Activated T-cell treated with anti-CD3 and anti-CD28 coated beads, Interleukin-2, amount 50 U/mL, for 4 hours (primary cell): ENCODE measurements around the gene ASB2. TPM values are rescaled to one million over a fixed set of nuclear protein-coding genes. Genes with fewer than 3 reads are reported as not detected.
A peak's percentile ranks its signal among the peaks of the same experiment; 100 is the strongest.

Experiments used
- ATAC-seq, 2 donors: fragments of 200-7000 bp; cut with Tn5 transposase; one replicate each; pipeline ENCODE4 v1.10.0; 2021
- DNase-seq: peaks from one replicate; pipeline ENCODE4 v3.0.0-alpha.2; 2020
- H3K27me3 Mint-ChIP-seq: one replicate; pipeline ENCODE4 v1.8.0; 2021; ENCODE audit warnings: low read depth, mixed read lengths
- H3K36me3 Mint-ChIP-seq: one replicate; pipeline ENCODE4 v1.8.0; 2022; ENCODE audit warnings: mixed read lengths; ENCODE audit not compliant: insufficient read depth
- H3K4me1 Mint-ChIP-seq: one replicate; pipeline ENCODE4 v1.8.0; 2021; ENCODE audit warnings: low read depth, mixed read lengths
- H3K4me3 Mint-ChIP-seq: one replicate; pipeline ENCODE4 v1.8.0; 2021; ENCODE audit warnings: mild to moderate bottlenecking, moderate library complexity, mixed read lengths
- H3K9me3 Mint-ChIP-seq: one replicate; pipeline ENCODE4 v1.8.0; 2021; ENCODE audit warnings: mixed read lengths
- total RNA-seq, 3 donors: library from RNA; stranded (reverse); gene quantifications; one replicate each; pipeline ENCODE4 v1.2.1, GENCODE V29; 2021

Gene ASB2
- total RNA-seq, 3 donors from 2014 or later, result 8.2 to 9.9 (median 9.8) TPM

DNA sequence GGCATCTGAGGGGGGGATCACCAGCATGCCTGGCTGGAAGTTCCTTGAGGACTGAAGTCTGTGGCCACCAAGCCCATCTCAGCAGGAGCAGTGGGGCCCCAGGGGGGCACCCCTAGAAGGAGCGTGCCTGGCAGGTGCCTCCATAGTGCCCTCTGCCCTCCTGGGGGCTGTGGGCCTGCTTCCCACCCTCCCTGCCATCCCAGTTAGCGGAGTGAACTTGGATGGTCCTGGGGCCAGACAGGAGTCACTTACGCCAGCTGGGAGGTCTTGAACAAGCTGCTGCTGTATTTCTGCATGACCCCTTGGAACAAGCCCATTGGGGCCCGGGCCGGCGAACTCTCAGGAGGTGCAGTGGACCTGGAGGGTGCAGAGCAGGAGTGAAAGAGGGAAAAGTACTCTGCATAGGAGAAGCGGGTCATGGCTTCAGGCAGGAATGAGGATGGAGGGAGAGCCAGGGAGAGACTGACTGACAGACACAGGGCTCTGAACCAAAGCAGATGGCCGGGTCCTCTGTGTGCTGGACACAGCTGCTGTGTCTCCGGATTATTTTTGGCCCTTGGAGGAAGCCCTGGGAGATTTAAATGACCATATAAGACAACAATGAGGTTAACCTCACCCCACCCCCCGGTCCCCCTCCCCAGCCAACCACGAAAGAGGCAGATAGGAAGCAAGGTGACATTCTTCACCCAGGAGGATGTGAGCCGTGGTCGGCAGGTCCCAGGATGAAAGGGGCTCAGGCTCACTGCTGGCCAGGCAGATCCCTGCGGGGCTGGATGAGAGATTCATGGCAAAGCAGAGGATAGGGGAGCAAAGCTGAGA, 19.6 kb downstream of the ASB2 start:
- H3K9me3 Mint-ChIP-seq, result no peaks in the 10 kb centered on the region
- H3K4me3 Mint-ChIP-seq, result no peak overlapping the region
- no peak for ATAC-seq
- no peak for DNase-seq
- H3K27me3 Mint-ChIP-seq, result no peaks in the 10 kb centered on the region
- peaks cover 88% of the 10 kb centered on the region for H3K4me1 Mint-ChIP-seq
- no peaks in the 10 kb centered on the region for H3K36me3 Mint-ChIP-seq

DNA sequence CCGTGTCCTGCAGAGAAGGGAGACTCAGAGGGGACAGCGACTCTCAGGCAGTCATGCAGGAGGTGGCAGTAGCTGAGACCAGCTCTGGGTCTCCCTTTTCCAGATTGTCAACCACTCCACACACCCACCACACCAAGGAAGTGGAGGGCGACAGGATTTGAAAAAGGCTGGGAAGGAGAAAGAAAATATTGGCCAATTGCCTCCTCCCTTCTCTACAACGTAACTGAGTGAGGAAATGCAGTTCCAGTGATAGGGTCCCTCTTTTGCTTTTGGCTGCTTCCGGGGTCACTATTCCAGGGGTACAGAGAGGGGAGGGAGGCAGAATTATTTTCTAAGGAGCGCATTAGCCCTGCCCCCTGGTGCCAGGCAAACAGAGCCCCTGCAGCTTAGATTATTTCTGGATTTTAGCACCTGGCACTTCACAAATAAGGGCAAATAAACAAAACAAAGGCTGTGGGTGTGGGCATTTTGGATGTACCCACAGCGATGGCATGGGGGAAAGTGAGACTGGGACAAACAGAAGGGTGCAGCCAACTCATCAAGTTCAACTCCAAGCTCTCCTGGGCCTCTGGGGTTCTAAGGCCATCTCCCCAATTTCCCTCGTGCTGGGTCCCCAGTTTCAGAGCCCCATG, 20.4 kb downstream of the ASB2 start:
- ATAC-seq, result no peak
- Mint-ChIP-seq H3K9me3 (no peaks in the 10 kb centered on the region), H3K27me3 (no peaks in the 10 kb centered on the region), H3K4me1 (peaks cover 86% of the 10 kb centered on the region), H3K36me3 (no peaks in the 10 kb centered on the region), H3K4me3 (peak overlapping the region; percentile 73)
- no peak for DNase-seq

DNA sequence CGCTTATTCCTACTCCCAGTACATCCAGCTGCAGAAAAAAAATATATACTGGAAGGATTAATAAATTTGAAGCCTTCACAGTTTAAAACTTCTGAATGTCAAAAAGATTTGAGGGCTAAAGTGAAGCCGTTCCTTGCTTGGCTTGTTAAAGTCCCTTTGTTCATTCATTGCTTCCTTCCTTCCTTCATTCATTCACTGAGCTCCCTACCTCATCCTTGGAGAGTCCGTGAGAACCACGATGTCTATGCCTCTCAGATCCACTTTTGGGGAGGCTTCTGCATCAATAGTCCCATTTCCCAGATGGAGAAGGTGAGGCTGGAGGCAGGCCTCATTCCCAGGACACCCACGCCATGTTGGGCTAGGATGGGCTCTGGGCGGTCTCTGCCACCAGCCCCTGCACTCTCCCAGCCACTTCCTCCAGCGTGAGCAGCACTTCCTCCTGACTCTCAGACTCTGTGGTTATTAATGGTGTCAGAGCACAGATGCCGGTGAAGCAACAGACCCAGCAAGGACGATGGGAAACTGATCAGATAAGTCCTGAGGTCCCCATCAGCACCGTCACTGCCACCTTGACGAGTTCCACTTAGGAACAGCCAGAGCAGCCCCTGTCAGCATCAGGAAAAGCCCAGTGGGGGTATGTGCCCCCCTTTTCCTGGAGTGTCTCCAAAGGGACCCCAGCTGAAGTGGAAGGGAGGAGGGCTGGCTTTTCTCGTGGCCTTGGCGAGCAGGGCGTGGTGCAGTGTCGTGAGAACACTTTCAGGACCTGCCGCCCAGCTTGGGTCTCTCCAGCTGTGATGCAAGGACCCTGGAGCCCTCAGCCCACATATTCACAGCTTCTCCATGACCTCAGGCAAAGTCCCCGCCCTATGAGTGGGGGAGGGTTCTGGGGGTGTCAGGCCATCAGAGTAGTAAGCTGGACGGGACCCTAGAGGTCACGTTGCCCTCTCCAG, 21.2 kb downstream of the ASB2 start:
- Mint-ChIP-seq H3K4me1 (peaks cover 80% of the 10 kb centered on the region), H3K27me3 (no peaks in the 10 kb centered on the region), H3K9me3 (no peaks in the 10 kb centered on the region), H3K4me3 (peak overlapping the region; percentile 73), H3K36me3 (no peaks in the 10 kb centered on the region)
- peak in 1 of 2 donors; percentile 3 for ATAC-seq
- DNase-seq, result no peak

DNA sequence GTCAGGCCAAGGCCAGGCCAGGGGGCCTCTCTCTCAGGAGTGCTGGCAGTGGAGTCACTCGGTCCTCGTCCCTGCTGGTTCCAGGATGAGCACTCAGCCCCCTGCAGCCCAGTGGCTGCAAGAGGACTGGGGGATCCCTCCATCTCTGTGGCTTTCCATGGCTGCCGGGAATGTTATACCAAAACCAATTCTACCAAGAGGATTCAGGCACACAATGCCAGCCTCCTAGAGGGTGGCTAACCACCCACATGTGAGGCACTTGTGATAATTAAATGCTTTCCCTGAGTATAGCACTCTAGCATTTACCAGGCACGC, 21.9 kb downstream of the ASB2 start:
- ATAC-seq, result no peak
- no peaks in the 10 kb centered on the region for H3K27me3 Mint-ChIP-seq
- H3K4me3 Mint-ChIP-seq, result peak overlapping the region; percentile 73
- no peak for DNase-seq
- peaks cover 2% of the 10 kb centered on the region for H3K36me3 Mint-ChIP-seq
- peaks cover 73% of the 10 kb centered on the region for H3K4me1 Mint-ChIP-seq
- no peaks in the 10 kb centered on the region for H3K9me3 Mint-ChIP-seq

DNA sequence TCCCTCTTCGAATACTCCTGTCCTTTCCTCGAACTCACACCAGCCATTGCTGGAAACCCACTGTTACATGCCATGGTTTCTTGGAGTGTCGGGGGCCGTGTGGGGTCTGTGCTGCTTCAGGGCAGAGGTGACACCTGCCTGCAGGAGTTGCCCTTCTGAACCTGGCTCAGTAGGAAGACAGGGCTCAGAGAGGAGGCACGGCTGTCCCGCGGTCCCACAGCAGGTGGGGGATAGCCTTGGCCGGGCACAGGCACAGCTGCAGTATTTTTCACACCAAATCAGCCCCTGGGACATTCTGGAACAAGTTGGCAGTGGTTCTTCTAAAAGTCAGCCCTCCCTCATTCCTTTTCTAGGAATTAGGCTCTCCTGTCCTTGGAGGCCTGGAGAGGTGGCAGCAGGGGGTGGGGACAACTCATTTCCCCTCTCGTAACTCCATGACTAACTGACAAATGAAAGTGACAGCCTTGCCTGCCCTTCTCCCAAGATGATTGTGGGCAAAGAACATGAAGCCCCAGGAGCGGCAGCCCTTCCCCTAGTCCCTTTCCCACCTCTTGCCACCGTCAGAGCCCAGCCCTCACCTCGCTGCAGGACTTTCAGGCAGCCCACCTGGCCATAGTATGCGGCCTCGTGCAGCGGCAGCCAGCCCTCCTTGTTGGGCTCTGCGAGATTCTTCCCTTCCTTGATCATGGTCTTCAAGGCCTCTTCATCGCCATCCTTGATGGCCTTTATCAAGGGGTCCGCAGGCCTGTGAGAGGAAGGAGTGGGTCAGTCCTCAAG, 22.4 kb downstream of the ASB2 start:
- H3K9me3 Mint-ChIP-seq, result no peaks in the 10 kb centered on the region
- H3K4me1 Mint-ChIP-seq, result peaks cover 67% of the 10 kb centered on the region
- ATAC-seq, result no peak
- peaks cover 2% of the 10 kb centered on the region for H3K36me3 Mint-ChIP-seq
- H3K27me3 Mint-ChIP-seq, result no peaks in the 10 kb centered on the region
- no peak for DNase-seq
- H3K4me3 Mint-ChIP-seq, result peak overlapping the region; percentile 73

DNA sequence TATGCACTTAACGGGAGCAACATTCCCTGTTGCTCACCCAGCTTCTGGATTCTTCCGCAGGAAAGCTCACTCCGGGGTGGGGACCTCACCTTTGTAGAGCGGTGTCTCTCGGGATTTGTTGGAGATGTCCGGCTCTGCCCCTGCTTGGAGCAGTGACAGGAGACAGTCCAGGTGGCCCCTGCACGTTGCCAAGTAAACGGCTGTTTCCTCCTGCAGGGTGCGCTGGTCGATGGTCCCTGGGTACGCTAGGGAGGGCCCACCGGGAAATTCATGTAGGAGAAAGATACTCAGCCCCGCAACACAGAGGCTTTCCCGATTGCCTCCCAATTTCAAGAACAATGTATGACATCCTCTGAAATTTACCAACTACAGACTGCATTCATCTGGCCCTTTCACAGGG, 23.1 kb downstream of the ASB2 start:
- DNase-seq, result no peak
- no peak for ATAC-seq
- Mint-ChIP-seq H3K27me3 (no peaks in the 10 kb centered on the region), H3K9me3 (no peaks in the 10 kb centered on the region), H3K4me3 (peak overlapping the region; percentile 73), H3K4me1 (peaks cover 60% of the 10 kb centered on the region), H3K36me3 (peaks cover 2% of the 10 kb centered on the region)

DNA sequence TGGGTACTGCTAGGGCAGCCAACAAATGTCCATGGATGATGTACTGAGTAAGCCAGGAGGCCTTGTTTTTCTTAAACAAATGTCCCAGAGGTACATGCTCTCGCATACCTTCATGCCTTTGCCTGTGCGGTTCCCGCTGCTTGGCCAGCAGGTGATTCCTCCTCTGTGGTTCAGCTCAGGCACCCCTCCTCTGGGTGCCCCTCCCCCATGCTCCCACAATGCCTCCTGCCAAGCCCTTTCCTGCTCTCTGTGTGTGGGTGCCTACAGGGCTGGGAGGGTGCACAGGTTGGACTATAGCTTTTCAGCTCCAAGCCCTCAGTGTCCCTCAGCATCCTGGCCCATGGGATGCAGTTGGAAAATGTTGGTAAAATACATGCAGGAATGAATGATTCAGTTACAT, 23.5 kb downstream of the ASB2 start:
- DNase-seq (no peak), ATAC-seq (no peak)
- Mint-ChIP-seq H3K4me1 (peaks cover 56% of the 10 kb centered on the region), H3K4me3 (no peak overlapping the region), H3K36me3 (peaks cover 2% of the 10 kb centered on the region), H3K9me3 (no peaks in the 10 kb centered on the region), H3K27me3 (no peaks in the 10 kb centered on the region)

DNA sequence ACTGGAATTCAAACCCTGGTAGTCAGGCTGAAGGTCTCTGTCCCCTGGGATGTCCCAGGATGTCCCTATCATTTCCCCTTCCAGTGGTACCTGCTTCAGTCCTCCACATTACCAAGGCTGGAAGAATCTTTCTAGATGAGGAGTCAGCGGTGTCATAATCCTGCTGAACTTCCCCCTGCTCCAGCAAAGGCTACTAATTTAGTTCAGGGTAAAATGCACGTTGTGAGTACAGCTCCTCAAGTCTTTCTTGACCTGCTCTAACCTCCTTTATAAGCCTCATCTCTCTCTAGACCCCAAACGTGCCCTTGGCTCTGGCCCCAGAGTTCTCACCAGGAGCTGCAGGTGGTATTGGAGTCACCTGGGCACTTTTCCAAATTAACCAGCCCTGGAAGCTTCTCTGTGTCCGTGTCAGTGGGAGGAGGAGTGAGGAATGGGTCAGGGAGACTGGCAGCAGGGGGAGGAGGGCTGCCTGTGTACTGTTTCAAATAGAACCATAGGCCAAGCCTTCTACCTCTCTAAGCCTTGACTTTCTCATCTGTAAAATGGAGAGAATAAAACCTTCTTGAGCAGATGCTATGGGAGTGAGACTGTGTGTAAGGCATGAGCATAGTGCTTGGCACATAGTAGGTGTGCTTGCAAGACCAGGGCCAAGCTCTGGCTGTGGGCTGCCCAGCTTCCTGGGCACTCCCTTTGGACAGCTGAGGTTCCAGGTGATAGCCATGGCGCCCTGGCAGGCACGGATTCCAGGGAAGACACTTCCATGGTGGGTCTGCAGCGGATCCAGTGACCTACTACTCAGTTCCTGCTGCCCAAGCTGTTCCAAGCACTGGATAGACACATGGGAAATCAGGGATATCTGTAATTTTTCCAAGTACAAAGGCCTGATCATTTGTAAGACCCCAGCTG, 24.5 kb downstream of the ASB2 start:
- Mint-ChIP-seq H3K27me3 (no peaks in the 10 kb centered on the region), H3K4me1 (peaks cover 47% of the 10 kb centered on the region), H3K36me3 (peaks cover 2% of the 10 kb centered on the region), H3K4me3 (no peak overlapping the region), H3K9me3 (no peaks in the 10 kb centered on the region)
- ATAC-seq (no peak), DNase-seq (no peak)

DNA sequence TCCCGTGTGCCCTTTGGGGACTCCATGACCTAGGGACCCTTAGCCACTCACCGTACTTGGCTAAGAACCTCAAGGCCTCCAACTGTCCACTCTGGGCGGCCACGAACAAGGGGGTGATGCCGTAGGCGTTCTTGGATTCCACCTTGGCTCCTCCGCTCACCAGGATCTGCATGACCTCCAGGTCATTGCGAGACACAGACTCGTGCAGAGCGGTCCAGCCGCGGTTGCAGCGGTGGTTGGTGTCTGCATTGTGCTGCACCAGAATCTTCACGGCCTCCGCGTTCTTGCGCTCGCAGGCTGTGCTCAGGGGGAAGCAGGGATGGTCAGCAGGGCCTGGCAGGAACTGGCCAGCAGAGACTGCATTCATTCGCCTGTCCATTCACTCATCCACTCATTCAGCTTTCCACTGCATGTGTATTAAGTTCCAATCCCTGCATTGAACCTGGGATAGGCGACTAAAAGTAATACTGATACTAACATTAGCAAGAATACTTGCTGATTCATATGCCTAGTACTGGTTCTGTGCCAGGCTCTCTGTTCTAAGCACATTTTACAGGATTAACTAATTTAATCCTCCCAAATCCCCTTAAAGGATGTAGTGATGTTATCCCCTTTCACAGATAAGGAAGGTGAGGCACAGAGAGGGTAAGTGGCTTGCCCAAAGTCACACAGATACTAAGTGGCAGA, 25.3 kb downstream of the ASB2 start:
- Mint-ChIP-seq H3K36me3 (peaks cover 2% of the 10 kb centered on the region), H3K4me3 (no peak overlapping the region), H3K9me3 (no peaks in the 10 kb centered on the region), H3K4me1 (peaks cover 39% of the 10 kb centered on the region), H3K27me3 (no peaks in the 10 kb centered on the region)
- DNase-seq (no peak), ATAC-seq (peak; percentile 23 to 46)

DNA sequence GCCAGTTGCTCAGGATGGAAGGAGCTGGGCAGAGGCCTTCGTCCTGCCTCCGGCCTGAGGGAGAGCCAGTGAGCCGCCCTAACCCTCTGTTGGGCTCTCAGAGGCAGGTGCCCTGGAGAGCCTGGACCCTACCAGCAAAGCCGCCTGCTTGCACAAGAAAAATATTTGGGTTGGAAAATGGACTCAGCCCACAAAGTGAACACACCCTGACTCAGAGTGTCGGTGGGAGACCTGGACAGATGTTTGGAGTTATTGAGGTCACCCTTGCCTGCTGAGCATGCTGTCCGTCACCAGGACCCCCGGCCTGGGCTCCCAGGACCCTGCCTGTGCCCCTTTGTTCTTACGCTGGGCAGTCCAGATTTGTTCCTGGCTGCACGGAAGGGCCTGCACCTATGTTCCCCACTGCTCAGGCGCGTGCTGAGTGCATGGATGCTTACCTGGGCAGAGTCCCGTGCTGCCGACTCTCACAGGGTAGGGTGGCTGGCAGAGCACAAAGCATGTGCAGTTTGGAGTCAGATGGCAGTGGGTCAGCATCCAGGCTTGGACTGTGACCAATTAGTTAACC, 26.8 kb downstream of the ASB2 start:
- ATAC-seq, result no peak
- peaks cover 24% of the 10 kb centered on the region for H3K4me1 Mint-ChIP-seq
- H3K36me3 Mint-ChIP-seq, result peaks cover 2% of the 10 kb centered on the region
- H3K27me3 Mint-ChIP-seq, result no peaks in the 10 kb centered on the region
- no peaks in the 10 kb centered on the region for H3K9me3 Mint-ChIP-seq
- no peak overlapping the region for H3K4me3 Mint-ChIP-seq
- DNase-seq, result no peak

DNA sequence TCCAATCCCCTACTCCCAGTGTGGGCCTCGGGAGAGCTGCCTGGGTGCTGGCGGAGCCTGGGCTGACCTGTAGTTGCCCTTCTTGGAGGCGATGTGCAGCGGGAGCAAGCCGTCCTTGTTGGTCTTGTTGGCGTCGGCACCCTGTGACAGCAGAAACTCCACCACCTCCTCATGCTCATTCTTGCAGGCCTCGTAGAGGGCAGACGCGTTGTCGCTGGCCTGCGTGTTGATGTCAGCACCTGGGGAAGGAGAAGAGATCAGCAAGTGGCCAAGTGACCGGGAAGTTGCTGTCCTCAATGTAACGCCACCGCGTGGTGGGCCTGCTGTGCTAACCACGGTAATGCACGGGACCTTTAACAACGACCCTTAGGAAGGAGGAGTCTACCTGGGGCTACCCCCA, 29.1 kb downstream of the ASB2 start:
- Mint-ChIP-seq H3K36me3 (peaks cover 2% of the 10 kb centered on the region), H3K4me3 (no peak overlapping the region)

DNA sequence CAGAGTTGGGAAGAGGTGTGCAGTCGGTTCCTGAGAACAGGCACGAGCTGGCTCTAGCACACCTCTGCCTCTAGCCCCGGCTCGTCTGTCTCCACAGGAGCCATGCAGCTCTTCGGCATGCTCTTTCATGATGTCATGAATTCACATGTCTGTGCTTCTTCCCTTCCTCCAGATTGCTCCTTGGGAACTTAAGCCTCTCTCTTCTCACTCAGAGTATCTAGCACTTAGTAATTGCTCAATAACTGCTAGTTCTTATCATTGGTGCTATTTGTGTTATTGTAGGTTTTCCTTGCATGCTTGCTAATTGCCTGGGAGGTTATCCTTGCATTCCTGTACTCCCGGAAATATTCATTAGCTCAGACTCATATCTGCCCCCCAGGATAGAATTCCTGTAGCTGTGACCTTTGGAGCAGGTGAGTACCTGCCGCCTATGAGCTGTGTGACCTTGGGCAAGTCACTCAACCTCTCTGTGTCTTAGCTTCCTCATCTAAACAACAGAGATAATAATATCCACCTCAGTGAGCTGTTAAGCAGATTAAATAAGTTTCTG, 29.8 kb downstream of the ASB2 start:
- ATAC-seq (no peak), DNase-seq (no peak)
- no peaks in the 10 kb centered on the region for H3K27me3 Mint-ChIP-seq
- H3K36me3 Mint-ChIP-seq, result peaks cover 2% of the 10 kb centered on the region
- H3K4me3 Mint-ChIP-seq, result no peak overlapping the region
- no peaks in the 10 kb centered on the region for H3K9me3 Mint-ChIP-seq
- H3K4me1 Mint-ChIP-seq, result peaks cover 5% of the 10 kb centered on the region

More for the DNA sequence above, 29.1 kb downstream of the ASB2 start:
- H3K9me3 Mint-ChIP-seq, result no peaks in the 10 kb centered on the region
- peaks cover 5% of the 10 kb centered on the region for H3K4me1 Mint-ChIP-seq
- H3K27me3 Mint-ChIP-seq, result no peaks in the 10 kb centered on the region
- ATAC-seq (no peak), DNase-seq (no peak)
